NCI-H748 (cell line): Measurements from ENCODE around the gene VPS13A.
A peak's percentile ranks its signal among the peaks of the same experiment; 100 is the strongest.
"Not testable (repeated sequence)": the region's sequence is repeated elsewhere in the genome, so short reads cannot be mapped to it uniquely, and the experiment has no call there.

Experiments used
- DNase-seq: peaks from one replicate; lab custom pipeline; 2025; ENCODE audit not compliant: unreplicated experiment; lab: John Stamatoyannopoulos, UW

Gene VPS13A

DNA sequence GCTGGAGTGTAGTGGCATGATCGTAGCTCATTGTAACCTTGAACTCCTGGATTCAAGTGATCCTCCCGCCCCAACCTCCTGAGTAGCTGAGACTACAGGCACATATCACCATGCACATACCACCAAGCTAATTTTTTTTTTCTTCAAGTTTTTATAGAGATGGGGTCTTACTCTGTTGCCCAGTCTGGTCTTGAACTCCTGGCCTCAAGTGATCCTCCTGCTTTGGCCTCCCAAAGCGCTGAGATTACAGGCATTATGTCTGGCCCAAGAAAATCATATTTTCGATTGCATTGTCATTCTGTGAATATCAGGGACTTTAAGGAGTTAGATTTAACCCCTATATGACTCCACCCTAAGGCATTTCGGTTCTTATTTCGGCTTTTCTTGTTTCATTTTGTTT lies 116.6 kb downstream of the VPS13A start:
- DNase-seq, result no peak

GRCh38 chr9:77304543-77304942 lies 127.2 kb downstream of the VPS13A start:
- no peak for DNase-seq

- no peak for DNase-seq
Measured at GRCh38 chr9:77305622-77306400, 128.5 kb downstream of the VPS13A start.

DNA sequence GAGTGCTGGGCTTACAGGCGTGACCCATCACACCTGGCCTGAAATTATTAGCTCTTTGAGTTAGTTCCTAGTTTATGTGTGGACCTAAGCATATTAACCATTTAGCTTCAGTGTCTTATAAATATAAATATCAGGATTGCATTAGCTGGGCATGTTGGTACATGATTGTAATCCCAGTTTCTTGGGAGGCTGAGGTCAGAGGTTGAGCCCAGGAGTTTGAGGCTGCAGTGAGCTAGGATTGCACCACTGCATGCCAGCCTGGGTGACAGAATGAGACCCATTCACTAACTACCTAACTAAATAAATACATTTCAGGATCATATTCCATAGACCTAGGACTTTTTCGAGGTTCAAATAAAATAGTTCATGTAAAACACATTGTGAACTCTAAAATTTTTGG lies 129.8 kb downstream of the VPS13A start:
- DNase-seq, result no peak

GRCh38 chr9:77316058-77316457 lies 138.7 kb downstream of the VPS13A start:
- no peak for DNase-seq

GRCh38 chr9:77325058-77325457 lies 147.7 kb downstream of the VPS13A start:
- no peak for DNase-seq

DNA sequence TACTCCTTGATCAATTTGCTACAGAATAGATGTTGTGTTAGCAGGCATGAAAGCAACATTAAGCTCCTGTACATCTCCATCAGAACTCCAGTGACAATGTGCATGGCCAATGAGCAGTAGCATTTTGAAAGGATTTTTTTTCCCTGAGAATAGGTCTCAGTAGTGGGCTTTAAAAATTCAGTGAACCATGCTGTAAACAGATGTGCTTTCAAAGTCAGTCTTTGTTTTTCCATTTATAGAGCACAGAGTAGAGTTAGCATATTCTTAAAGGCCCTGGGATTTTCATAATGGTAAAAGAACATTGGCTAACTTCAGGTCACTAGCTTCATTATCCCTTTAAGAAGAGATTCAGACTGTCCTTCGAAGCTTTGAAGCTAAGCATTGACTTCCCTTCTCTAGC lies 150.8 kb downstream of the VPS13A start:
- no peak for DNase-seq

DNA sequence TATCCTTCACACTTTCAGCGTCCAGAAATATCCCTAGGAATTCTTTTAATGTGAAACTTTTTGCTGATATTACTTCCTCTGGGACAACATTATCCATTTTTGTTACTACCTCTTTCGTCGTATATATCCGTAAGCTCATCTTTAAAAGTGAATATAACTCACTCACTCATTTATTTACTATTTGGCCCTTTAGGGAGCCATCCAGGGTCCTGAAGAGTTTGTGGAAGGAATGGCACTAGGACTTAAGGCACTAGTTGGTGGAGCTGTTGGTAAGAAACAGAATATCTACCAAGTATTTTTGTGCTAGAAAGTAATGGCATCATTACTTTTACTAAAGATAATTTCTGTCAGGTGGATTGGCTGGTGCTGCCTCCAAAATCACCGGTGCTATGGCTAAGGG lies 192.7 kb downstream of the VPS13A start:
- no peak for DNase-seq

GRCh38 chr9:77374266-77374665 lies 196.9 kb downstream of the VPS13A start:
- no peak for DNase-seq

GRCh38 chr9:77375956-77376532 lies 198.7 kb downstream of the VPS13A start:
- no peak for DNase-seq

GRCh38 chr9:77384406-77384805 lies 207.1 kb downstream of the VPS13A start:
- no peak for DNase-seq

DNA sequence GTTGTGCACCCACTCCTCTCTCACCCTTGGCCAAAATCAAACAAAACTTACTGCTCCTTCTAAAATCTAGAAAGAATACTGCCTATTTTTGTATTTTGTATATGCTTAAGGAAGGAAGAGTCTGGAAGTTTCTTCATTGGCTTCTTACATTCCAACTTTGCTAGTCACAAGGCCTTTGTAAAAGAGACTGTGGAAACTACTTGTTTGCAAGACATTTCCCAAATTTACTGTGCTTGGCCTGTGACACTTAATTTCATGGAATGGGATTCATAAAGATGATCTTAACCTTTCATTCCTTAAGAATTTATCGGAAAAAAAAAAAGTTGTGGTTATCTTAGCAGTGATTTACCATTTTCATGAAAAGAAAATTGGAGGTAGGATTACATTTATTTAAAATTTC lies 208.9 kb downstream of the VPS13A start:
- no peak for DNase-seq

- no peak for DNase-seq
Measured at GRCh38 chr9:77391834-77392233, 214.5 kb downstream of the VPS13A start.

DNA sequence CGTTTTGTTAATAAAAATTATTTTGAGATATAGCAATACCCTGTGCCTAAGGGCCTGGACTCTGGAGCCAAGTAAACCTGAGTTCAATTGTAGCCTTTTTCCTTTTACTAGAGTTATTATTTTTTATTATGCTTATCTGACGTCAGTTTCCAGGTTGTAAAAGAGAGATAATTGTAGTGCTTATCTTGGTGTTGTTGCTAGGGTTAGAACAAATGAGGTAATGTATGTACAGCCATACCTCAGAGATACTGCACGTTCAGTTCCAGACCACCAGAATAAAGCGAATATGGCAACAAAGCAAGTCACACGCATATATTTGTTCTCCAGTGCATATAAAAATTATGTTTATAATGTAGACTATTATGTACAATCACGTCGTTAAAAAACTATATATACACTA lies 215.0 kb downstream of the VPS13A start:
- DNase-seq, result peak; percentile 59

DNA sequence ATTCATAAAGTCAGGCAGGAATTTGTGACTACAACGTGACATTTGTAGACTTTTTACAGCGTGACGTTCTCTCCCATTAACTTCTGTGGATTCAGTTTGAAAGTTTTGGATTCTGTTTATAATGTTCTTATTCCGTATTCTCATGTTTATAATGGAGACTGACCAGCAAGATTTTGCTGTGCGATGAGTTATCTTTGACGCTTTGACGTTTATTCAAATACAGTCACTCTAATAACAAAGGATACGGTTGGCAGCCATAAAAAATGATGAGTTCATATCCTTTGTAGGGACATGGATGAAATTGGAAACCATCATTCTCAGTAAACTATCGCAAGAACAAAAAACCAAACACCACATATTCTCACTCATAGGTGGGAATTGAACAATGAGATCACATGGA lies 221.2 kb downstream of the VPS13A start:
- peak; percentile 19 for DNase-seq

DNA sequence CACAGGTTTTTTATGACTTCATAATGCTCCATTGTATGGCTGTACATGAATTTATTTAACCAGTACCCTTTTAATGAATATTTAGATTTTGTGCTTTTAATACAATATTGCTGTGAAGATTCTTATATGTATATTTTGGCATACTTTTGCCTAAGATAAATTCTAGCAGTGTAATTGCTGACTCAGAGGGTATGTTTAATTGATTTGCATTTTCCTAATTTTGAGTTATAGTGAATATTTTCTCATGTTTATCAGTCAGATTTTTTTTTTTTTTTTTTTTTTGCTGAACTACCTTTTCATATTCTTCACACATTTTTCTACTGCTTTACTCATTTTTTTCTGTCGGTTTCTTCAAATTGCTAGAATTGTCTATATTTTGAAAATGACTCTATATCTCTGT lies 222.6 kb downstream of the VPS13A start:
- no peak for DNase-seq

- no peak for DNase-seq
Measured at GRCh38 chr9:77402286-77402685, 225.0 kb downstream of the VPS13A start.

DNA sequence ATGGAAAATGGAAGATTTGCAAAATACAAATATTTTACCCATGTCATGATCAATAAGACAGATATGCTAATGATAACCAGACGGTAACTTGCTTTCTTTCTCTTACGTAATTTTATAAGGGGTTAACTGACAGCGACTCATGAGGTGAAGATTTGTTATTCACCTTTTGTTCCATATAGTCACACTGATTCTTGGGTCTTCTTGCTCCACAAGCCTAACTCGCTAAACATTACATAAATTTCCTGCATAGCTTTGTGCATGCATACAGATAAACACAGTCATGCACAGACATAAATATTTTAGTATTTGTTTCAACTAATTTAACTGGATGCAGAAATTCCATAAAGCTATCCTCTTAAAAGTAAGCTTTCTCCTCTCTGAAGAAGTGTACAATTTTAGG lies 225.9 kb downstream of the VPS13A start:
- DNase-seq, result no peak

GRCh38 chr9:77408521-77408920 lies 231.2 kb downstream of the VPS13A start:
- not testable (repeated sequence) for DNase-seq

- DNase-seq, result no peak
Measured at GRCh38 chr9:77417566-77417965, 240.2 kb downstream of the VPS13A start.

GRCh38 chr9:77418226-77418625 lies 240.9 kb downstream of the VPS13A start:
- no peak for DNase-seq

- DNase-seq, result no peak
Measured at GRCh38 chr9:77420641-77421040, 243.3 kb downstream of the VPS13A start.
